GM12878 (cell line): ENCODE results near the gene ZNF618. TPM values are rescaled to one million over a fixed set of nuclear protein-coding genes. Genes with fewer than 3 reads are reported as not detected.

Experiments
- ATAC-seq: fragments of 200-7000 bp; cut with Tn5 transposase; 3 replicates; pipeline ENCODE4 v1.9.1; 2020; ENCODE audit warnings: mild to moderate bottlenecking, moderate library complexity
- BruUV-seq: library from RNA; stranded (reverse); fragments of 400-500 nt; replicated peaks from 2 replicates; lab custom pipeline; 2021; lab: Mats Ljungman, UMichigan
- CTCF ChIA-PET: fragments of 300-600 bp; sonication (Branson Sonifier 250); formaldehyde crosslinking; extraction: SDS; loops from one replicate; lab custom pipeline; 2021; ENCODE audit warnings: inconsistent platforms; lab: Yijun Ruan, JAX
- POLR2A ChIA-PET: fragments of 350-600 bp; formaldehyde crosslinking; extraction: SDS; loops from one replicate; lab custom pipeline; 2021; ENCODE audit warnings: inconsistent platforms; lab: Charles Lee
- RAD21 ChIA-PET: fragments of 300-600 bp; sonication (Branson Sonifier 250); formaldehyde crosslinking; loops from one replicate; lab custom pipeline; 2023; ENCODE audit warnings: antibody characterized with exemption; ENCODE audit not compliant: unreplicated experiment; lab: Charles Lee
- SMC1A ChIA-PET: fragments of 300-600 bp; sonication (Branson Sonifier 250); formaldehyde crosslinking; loops from one replicate; lab custom pipeline; 2023; ENCODE audit not compliant: unreplicated experiment, uncharacterized antibody; lab: Charles Lee
- DNase-seq: peaks from one replicate; pipeline ENCODE4 v3.0.0-alpha.2; 2011; ENCODE audit warnings: low read depth, low spot score
- FAIRE-seq: peaks from 3 replicates; lab custom pipeline; 2011; peaks lifted over from hg19 to GRCh38; lab: Jason Lieb, UNC
- H2AFZ ChIP-seq: 2 replicates; pipeline ENCODE4 v1.6.0; 2011; ENCODE audit warnings: low read depth, low read length, control low read depth; ENCODE audit not compliant: control insufficient read depth
- H3K27ac ChIP-seq: 2 replicates; pipeline ENCODE4 v1.5.1; 2011; ENCODE audit warnings: control low read depth; ENCODE audit not compliant: control insufficient read depth, insufficient read depth
- H3K27me3 ChIP-seq, 2 experiments: replicated peaks in 1 of 2; 2 replicates each; pipeline versions ENCODE4 v1.6.0 to v1.6.1; 2011; ENCODE audit warnings: low read length in 1 of 2; ENCODE audit not compliant: control insufficient read depth in 2 of 2, insufficient read depth in 2 of 2
- H3K36me3 ChIP-seq, 2 experiments: 2 replicates each; pipeline ENCODE4 v1.5.1; 2011; ENCODE audit warnings: low read length in 1 of 2; ENCODE audit not compliant: control insufficient read depth in 2 of 2, insufficient read depth in 2 of 2
- H3K4me1 ChIP-seq: 2 replicates; pipeline ENCODE4 v1.6.1; 2011; ENCODE audit warnings: mild to moderate bottlenecking, low read length, moderate library complexity, mixed read lengths; ENCODE audit not compliant: control insufficient read depth, insufficient read depth
- H3K4me2 ChIP-seq: 2 replicates; pipeline ENCODE4 v1.6.0; 2011; ENCODE audit warnings: control low read depth; ENCODE audit not compliant: control insufficient read depth, insufficient read depth
- H3K4me3 ChIP-seq: fragments of 200-600 bp; sonication (generic); 2 replicates; pipeline ENCODE4 v1.5.1; 2016
- H3K79me2 ChIP-seq: 2 replicates; pipeline ENCODE4 v1.6.0; 2011; ENCODE audit warnings: low read length; ENCODE audit not compliant: control insufficient read depth, insufficient read depth
- H3K9ac ChIP-seq: 2 replicates; pipeline ENCODE4 v1.8.0; 2011; ENCODE audit warnings: low read length, control low read depth, mixed read lengths; ENCODE audit not compliant: control insufficient read depth, insufficient read depth
- H3K9me3 ChIP-seq: replicated peaks from 3 replicates; pipeline ENCODE4 v1.5.1; 2011; ENCODE audit warnings: mild to moderate bottlenecking, low read length; ENCODE audit not compliant: control insufficient read depth, insufficient read depth
- H4K20me1 ChIP-seq: 2 replicates; pipeline ENCODE4 v1.6.0; 2011; ENCODE audit not compliant: control insufficient read depth, insufficient read depth
- ASH2L ChIP-seq: fragments of 300-600, 200-600 bp; sonication (generic); IDR thresholded peaks from 2 replicates; pipeline ENCODE4 v1.6.1; 2017; ENCODE audit warnings: low read depth, mild to moderate bottlenecking, borderline replicate concordance
- ATF2 ChIP-seq: IDR thresholded peaks from 2 replicates; pipeline ENCODE4 v1.6.1; 2012; ENCODE audit warnings: low read length, inconsistent platforms
- DPF2 ChIP-seq: fragments of 450-650 bp; IDR thresholded peaks from 2 replicates; pipeline ENCODE4 v1.6.1; 2017; ENCODE audit warnings: mild to moderate bottlenecking
- ESRRA ChIP-seq: IDR thresholded peaks from 2 replicates; pipeline ENCODE4 v1.6.1; 2012; ENCODE audit warnings: mild to moderate bottlenecking, low read length, improper control_type of control experiment
- JUND ChIP-seq: IDR thresholded peaks from 2 replicates; pipeline ENCODE4 v1.6.1; 2012; ENCODE audit warnings: low read depth, mild to moderate bottlenecking, low read length, improper control_type of control experiment, moderate library complexity
- MAX ChIP-seq: IDR thresholded peaks from 2 replicates; pipeline ENCODE4 v1.6.1; 2012; ENCODE audit warnings: low read depth, low read length, improper control_type of control experiment
- NR2F1 ChIP-seq: fragments of 450-650 bp; conservative IDR thresholded peaks from 2 replicates; pipeline ENCODE4 v1.6.1; 2017; ENCODE audit warnings: mild to moderate bottlenecking
- PAX5 ChIP-seq: IDR thresholded peaks from 2 replicates; pipeline ENCODE4 v1.6.1; 2011; ENCODE audit warnings: low read depth, low read length, borderline replicate concordance
- TCF7 ChIP-seq: IDR thresholded peaks from 2 replicates; pipeline ENCODE4 v1.6.1; 2014; ENCODE audit warnings: antibody characterized with exemption, borderline replicate concordance
- ZBTB33 ChIP-seq: fragments of 450-650 bp; IDR thresholded peaks from 2 replicates; pipeline ENCODE4 v1.6.1; 2017; ENCODE audit warnings: mild to moderate bottlenecking
- WGBS: methylation state at CpG from one replicate; pipeline ENCODE4 v1.1.6; 2016; ENCODE audit warnings: low lambda C conversion rate; ENCODE audit not compliant: insufficient replicate concordance, insufficient coverage; ENCODE audit errors: missing lambda C conversion rate; 5-methylcytosine and 5-hydroxymethylcytosine counted together
- in situ Hi-C: fragments of 300-500 bp; cut with MboI; formaldehyde crosslinking; loops from 9 replicates; pipeline ENCODE4 v1.14.3; 2018; ENCODE audit warnings: mixed read lengths
- intact Hi-C: fragments of 100-400 bp; cut with micrococcal nuclease; formaldehyde crosslinking; loops from one replicate; pipeline ENCODE4 v1.14.2; 2022; ENCODE audit not compliant: unreplicated experiment
- polyA plus RNA-seq, 11 experiments: library from polyadenylated mRNA; depleted of rRNA in 4 of 11; unstranded in 6 of 11; stranded (reverse) in 5 of 11; fragments of >200 nt; fragmentation: Nextera tagmentation in 4 of 11; fragmentation: Illumina TruSeq in 1 of 11; extraction: Ambion mirVana in 4 of 11; extraction: Trizol in 1 of 11; gene quantifications; 1 replicate in 1 of 11; 2 replicates in 10 of 11; pipeline versions ENCODE4 v1.2.1 to v1.2.3, GENCODE V29; 2011 to 2016; ENCODE audit warnings: inconsistent platforms in 2 of 11, missing spikeins in 2 of 11, low read depth in 1 of 11
- total RNA-seq, 4 experiments: library from RNA; depleted of rRNA in 3 of 4; stranded (reverse); fragments of >200 nt in 3 of 4; fragmentation: Illumina TruSeq in 1 of 4; extraction: Trizol in 1 of 4; gene quantifications; 2 replicates each; pipeline versions ENCODE4 v1.2.1 to v1.2.3, GENCODE V29; 2013 to 2021

ZNF618 gene
- total and polyA plus RNA-seq, 10 of the 15 experiments (the other 5 are each of a cell fraction or from before 2014, with no cell fraction given) = 0.01 to 0.24 (median 0.06) TPM; not detected in 2

GRCh38 chr9:113945784-113946183 is 69.7 kb downstream of the ZNF618 start:
- no peak overlapping the region for H2AFZ ChIP-seq
- H3K4me1 ChIP-seq = no peaks in the 10 kb centered on the region
- DNase-seq = no peak
- intact Hi-C loops = no loop called here
- CTCF ChIA-PET = no interaction called here
- H3K4me2 ChIP-seq = no peak overlapping the region
- no peaks in the 10 kb centered on the region for H3K9me3 ChIP-seq
- no peak for TF ChIP-seq DPF2
- no peak for TF ChIP-seq ESRRA
- TF ChIP-seq NR2F1 = no peak
- TF ChIP-seq TCF7 = no peak
- no peak for TF ChIP-seq MAX
- TF ChIP-seq PAX5 = no peak
- no peak for TF ChIP-seq JUND
- no peaks in the 10 kb centered on the region for H3K36me3 ChIP-seq
- POLR2A ChIA-PET = no interaction called here
- H3K9ac ChIP-seq = no peak overlapping the region
- no peak overlapping the region for H3K4me3 ChIP-seq
- ATAC-seq = no peak
- H3K27ac ChIP-seq = no peak overlapping the region
- H3K27me3 ChIP-seq = no peaks in the 10 kb centered on the region
- FAIRE-seq = no peak
- H3K79me2 ChIP-seq = no peaks in the 10 kb centered on the region
- RAD21 ChIA-PET = no interaction called here
- in situ Hi-C loops = loop anchor here (10.0 kb wide), 1 partner anchor 59 kb away; no protein-coding TSS in a partner anchor
- no TSS peak for BruUV-seq
- SMC1A ChIA-PET = no interaction called here
- H4K20me1 ChIP-seq = no peaks in the 10 kb centered on the region
- WGBS = 53% methylated on average over 8 of the region's 8 CpGs

- WGBS = 39% methylated on average over 11 of the region's 11 CpGs
Observed at GRCh38 chr9:113946496-113947115, 70.5 kb downstream of the ZNF618 start.

More at GRCh38 chr9:113946496-113947115, 70.5 kb downstream of the ZNF618 start:
- ChIA-PET POLR2A (no interaction called here), SMC1A (no interaction called here), CTCF (interaction anchor here (1.3 kb wide), 1 partner anchor 18 kb away, joined by 3 read pairs; no protein-coding TSS in a partner anchor), RAD21 (no interaction called here)
- no peaks in the 10 kb centered on the region for H4K20me1 ChIP-seq
- H3K79me2 ChIP-seq = no peaks in the 10 kb centered on the region
- no peaks in the 10 kb centered on the region for H3K9me3 ChIP-seq
- no peak overlapping the region for H3K4me3 ChIP-seq
- H3K27me3 ChIP-seq = no peaks in the 10 kb centered on the region
- no TSS peak for BruUV-seq
- intact Hi-C loops = no loop called here
- no peaks in the 10 kb centered on the region for H3K36me3 ChIP-seq
- no peak for ATAC-seq
- no peak overlapping the region for H3K27ac ChIP-seq
- FAIRE-seq = no peak
- no peak overlapping the region for H3K4me2 ChIP-seq
- H2AFZ ChIP-seq = no peak overlapping the region
- TF ChIP-seq ATF2 = no peak
- TF ChIP-seq ZBTB33 = no peak
- TF ChIP-seq ASH2L = no peak
- DNase-seq = no peak
- no peaks in the 10 kb centered on the region for H3K4me1 ChIP-seq
- in situ Hi-C loops = loop anchor here (10.0 kb wide), 1 partner anchor 58 kb away; no protein-coding TSS in a partner anchor
- no peak overlapping the region for H3K9ac ChIP-seq
